ENCODE measurements around the gene A1BG.
"Not testable (repeated sequence)": the region's sequence is repeated elsewhere in the genome, so short reads cannot be mapped to it uniquely, and the experiment has no call there.

Gene A1BG

GRCh38 chr19:58385891-58386575, 32.7 kb upstream of the A1BG start:
- DNase-seq, result no peak

DNA sequence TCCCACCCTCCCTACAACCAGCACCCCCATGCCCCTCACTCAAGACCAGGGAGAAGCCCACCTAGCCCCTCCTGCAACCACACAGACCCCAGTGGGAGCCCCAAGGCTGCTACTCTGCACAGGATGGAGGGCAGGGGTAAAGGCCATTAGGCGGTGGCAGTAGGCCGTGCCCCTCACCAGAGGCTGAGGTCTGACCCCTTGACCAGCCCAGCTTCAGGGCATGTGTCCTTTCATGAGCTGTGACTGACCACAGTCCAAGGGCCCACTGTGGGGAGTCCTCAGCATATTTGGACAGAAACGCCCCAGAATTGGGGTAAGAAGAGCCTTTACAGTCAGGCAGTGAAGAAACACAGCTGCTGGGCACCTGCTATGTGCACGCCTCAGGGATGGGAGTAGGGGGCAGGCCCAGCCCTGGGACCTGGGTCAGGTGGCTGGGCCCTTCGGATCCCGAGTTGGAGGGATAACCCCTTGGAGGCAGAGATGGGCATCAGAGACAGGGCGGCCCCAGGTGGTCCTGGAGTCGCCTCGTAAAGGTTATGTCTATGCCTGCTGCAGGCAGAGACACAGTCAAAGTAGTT, 32.1 kb upstream of the A1BG start:
- DNase-seq, result no peak

- DNase-seq, result no peak
Measured at GRCh38 chr19:58382997-58383603, 29.8 kb upstream of the A1BG start.

- no peak for DNase-seq
Measured at GRCh38 chr19:58381460-58382212, 28.3 kb upstream of the A1BG start.

DNA sequence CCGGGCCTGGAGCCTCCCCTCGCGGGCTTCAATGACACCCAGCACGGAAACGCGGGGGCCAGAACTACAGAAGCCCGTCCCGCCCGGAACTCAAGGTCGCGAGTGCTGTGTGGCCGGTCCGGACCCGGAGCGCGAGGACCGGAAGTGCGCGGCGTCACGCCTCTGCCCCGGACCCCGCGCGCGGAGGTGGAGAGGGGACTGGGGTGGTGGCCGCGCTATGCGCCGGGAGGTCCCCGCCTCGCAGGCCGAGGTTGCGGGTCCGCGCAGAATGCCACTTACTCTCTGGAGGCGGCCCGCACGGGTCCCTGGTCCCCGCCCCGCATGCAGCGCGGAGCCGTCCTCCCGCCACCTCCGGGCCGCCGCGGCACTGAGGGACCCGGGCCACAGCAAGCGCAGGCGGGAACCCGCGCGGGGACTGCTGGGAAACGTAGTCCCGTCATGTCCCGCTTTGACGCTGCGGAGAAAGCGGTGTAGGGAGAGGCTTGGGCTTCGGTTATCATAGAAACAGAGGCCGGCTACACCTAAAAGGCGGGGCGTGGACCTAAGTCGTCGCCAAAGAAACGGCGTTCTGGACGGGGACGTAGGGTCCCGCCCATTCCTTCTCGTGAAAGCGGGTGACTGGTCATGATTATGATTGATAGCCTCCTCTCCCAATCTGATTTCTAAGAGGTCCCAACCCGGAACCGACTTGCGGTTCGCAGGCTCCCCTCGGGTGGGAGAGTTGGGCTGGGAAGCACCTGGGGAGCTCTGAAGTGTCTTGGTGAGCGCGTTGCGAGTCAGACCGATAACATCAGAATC, 27.6 kb upstream of the A1BG start, which contains the start of gene ZNF837:
Gene ZNF837 (minus strand): TSS at position 369 of the 798 bp plus-strand sequence. CDS start 11,698 bp downstream, outside the sequence.
- DNase-seq, result peak; percentile 100

- no peak for DNase-seq
Measured at GRCh38 chr19:58380037-58380661, 26.9 kb upstream of the A1BG start.

DNA sequence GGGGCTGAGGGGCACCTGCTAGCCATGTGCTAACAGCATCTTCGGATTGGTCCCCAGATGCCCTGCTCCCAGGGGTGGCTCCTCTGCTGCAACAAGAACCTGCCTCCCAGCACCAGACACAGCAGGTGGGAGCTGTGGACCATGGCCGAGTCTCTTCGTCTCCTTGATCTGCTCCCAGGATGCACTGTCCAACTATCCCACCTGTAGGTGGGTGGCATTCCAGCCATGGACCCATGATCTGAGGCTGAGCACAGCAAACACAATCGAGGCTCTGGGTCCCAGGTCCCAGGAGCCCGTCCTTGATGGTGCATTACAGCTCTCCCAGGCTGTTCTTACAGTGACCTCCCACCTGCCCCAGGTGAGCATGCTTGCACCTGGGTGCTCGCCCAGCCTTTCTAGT, 26.0 kb upstream of the A1BG start:
- no peak for DNase-seq

GRCh38 chr19:58376724-58377123, 23.4 kb upstream of the A1BG start:
- DNase-seq, result not testable (repeated sequence)

- no peak for DNase-seq
Measured at GRCh38 chr19:58374200-58374599, 20.9 kb upstream of the A1BG start.

DNA sequence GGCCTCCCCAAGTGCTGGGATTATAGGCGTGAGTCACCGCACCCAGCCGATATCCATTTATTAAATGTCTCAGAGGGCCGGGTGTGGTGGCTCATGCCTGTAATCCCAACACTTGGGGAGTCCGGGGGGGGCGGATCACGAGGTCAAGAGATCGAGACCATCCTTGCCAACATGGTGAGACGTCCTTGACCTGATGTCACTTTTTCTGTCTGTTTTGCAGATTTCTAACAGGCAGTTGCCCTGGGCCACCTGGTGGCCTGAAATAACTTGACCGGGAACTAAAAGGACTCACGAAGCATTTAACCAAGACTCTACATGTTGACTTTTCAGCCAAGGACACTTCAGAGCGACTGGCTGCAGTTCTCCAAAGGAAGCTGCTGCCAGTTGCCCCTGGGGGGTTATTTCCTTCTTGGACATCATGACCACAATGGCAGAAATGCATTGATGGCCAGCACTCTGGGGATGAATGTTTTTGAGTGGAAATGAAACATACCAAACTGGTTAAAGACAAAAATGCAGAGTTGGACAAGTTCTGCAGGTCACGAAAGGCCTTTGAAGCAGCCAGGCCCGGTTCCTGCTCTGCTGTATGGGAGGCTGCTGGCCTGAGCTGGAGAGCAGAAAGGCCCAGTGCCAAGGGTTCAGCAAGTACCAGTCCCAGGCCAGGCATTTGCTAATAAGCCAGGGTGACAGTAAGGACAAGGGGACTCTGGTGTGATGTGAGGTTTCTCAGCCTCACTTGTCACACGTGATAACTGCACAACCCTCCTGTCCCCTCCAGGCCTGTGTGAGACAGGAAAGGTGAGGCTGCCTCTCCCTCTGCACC, 19.2 kb upstream of the A1BG start:
- no peak for DNase-seq

DNA sequence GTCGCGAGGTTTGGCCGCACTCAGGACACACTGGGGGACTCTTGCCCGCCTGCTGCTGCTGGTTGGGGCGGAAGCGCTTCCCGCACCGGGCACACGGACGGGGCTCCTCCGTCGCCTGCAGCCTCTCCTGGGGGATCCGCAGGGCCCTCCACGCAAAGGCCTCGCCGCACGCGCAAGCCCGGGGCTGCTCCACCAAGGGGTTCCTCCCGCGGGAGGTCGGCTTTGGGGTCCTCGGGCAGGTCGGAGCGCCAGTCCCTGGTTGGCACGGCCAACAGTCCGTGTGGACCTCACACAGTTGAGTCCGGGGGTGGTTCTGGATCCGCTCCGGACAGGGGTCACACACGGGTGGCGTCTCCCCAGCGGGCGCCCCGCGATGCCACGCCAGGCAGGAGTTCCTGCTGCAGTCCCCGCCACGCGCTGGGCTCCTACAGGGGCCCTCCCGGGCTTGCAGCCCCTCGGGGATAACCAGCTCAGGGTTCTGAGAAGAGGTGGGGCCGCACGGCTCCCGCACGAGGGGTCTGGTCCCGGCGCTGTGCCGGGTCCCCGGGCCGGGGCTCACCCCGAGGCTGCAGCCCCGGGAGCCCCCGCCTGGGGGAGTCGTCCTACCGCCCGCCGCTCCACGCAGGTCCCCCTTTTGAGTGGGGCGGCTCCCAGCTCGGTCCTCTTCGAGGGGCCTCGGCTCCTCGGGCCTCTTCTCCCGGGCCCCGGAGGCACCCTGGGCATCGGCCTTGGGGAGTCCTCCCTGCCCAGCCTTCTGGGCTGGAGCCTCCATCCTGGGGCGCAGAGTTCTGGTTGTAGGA, 15.5 kb upstream of the A1BG start:
- DNase-seq, result no peak

DNA sequence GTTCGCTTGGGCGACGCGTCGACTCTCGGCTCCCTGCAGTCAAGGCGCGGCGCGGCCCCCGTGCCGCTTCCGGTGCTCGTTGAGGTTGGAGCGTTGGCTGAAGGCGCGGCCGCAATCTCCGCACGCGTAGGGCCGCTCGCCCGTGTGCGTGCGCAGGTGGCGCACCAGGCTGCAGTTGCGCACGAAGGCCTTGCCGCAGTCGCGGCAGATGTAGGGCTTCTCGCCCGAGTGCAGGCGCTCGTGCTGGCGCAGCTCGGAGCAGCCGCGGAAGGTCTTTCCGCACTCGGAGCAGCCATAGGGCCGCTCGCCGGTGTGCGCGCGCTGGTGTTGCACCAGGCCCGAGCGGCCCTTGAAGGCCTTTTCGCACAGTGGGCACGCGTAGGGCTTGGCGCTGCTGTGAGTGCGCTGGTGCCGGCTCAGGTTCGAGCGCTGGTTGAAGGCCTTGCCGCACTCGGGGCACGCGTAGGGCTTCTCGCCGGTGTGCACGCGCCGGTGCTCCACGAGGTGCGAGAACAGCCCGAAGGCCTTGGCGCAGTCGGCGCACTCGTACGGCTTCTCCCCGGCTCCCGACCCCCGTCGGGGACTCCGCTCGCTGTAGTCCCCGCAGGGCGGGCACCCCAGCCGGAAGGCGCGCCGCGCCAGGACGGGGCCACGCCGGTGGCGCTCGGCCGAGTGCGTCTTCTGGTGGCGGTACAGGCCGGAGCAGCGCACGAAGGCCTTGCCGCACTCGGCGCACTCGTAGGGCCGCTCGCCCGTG, 14.6 kb upstream of the A1BG start:
- DNase-seq, result no peak

DNA sequence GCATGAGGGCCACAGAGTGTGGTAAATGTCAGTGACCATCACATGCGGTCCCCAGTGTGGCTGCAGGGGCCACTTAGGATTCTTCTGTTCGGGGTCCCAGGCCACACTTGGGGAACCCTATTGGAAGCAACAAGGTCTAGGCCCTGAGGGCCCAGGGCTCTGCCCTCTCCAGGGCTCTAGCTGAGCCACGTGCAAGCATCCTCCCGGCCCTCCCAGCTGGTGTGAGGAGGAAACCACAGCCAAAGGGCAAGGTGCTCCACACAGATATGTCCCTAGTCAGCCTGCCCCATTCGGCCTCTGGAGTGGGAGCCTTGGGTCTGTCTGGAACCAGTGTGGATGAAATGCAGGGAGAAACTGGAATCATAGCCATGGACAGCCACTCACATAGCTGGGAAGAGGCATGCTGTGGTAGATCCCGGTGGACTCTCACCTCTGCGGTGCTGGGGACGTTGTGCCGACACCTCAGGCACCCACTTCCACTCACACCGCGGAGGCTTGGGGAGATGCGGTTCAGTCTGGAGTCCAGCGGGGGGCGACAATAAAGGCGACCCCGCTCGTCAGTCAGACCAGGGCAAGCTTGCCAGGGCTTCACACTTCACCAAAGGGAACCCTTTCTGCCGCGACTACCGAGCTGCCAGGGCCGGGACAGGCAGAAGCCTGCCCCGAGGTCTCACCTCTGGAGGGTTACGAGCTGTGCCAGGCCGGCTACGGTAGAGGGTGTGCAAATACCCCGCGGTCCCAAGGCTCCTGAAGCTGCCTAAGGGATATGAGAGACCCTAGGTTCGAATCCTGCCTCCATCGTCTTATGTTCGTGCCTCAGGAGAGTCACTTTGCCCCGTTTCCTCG, 13.5 kb upstream of the A1BG start:
- no peak for DNase-seq

- DNase-seq, result no peak
Measured at GRCh38 chr19:58364146-58364545, 10.9 kb upstream of the A1BG start.

DNA sequence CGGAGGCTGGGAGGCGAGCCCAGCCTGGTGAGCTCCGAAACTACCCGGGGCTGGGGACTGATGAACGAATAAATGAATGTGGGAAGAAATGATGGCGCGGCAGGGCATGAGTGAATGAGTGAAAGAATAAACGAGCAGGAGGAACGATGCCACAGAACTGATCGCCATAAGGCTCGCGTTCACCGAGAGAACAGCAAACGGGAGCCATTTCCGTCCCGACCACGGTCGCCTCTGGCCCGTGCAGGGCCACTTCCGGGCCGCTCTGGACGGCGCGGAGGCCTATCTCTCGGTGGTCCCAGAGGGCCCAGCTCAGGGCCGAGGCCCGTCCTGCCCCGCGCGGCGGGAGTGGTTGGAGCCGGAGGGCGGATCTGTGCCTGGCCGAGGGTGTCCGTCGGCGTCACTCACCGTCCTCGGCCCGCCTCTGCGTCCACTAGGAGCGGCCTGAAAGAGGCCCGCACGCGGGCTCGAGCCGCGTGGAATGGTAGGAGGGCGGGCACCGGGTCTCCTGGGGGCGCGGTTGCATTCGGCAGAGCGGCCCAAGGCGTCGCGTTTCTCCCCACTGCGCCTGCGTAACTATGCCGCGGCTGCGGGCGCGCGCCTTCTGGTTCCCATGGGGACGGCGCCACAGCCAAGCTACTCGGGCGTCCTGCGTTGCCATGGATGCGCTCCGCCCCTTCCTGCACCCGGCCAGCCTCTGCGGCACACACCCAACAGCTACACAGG, 9.1 kb upstream of the A1BG start, which contains the start of gene ZNF497:
Gene ZNF497 (minus strand): TSS at position 480 of the 723 bp plus-strand sequence. CDS start 5,116 bp downstream, outside the sequence.
- DNase-seq, result peak; percentile 97

GRCh38 chr19:58361900-58362271, 8.6 kb upstream of the A1BG start:
- DNase-seq, result peak; percentile 22

DNA sequence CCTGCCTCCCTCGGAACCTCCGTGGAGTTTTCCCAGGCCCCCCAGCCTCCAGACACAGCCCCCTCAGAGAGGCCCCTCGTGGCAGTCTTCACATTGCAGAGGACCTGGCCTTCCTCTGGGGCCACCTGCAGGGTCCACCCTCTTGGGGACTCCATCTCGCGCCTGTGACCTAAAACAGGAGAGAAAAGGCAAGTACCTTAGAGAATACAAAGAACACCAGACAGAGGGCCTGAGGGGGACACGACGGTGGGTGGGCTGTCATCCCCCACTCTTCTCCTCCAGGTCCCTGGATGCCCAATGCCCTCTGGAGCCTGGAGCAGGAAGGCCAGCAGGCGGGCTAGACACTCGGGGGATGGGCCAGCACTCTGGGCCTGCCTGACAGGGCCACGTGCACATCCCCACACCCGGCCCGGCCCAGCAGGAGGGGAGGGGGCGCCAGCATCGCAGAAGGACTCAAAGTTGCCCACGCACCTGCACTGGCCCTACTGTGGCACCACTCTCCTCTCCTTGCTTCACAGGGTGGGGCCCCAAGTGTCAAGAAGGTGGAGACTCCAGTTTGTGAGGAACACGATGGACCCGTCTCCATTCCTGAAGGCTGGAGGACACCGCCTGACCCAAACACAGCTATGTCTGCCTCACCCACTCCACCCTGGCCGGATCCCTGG, 4.3 kb upstream of the A1BG start:
- no peak for DNase-seq
